ENCODE results near the gene ARHGAP26.

Gene ARHGAP26

GRCh38 chr5:142785206-142785605, 15.0 kb downstream of the ARHGAP26 start:
- no peak for DNase-seq (ENCODE audit: low spot score)

- no peak for DNase-seq (ENCODE audit: low spot score)
Measured at GRCh38 chr5:142789206-142789605, 19.0 kb downstream of the ARHGAP26 start.

- no peak for DNase-seq (ENCODE audit: low spot score)
Measured at GRCh38 chr5:142792012-142792864, 22.1 kb downstream of the ARHGAP26 start.

- no peak for DNase-seq (ENCODE audit: low spot score)
Measured at GRCh38 chr5:142792865-142793232, 22.7 kb downstream of the ARHGAP26 start.

GRCh38 chr5:142794537-142794936, 24.4 kb downstream of the ARHGAP26 start:
- DNase-seq (ENCODE audit: low spot score): no peak

GRCh38 chr5:142795251-142795650, 25.1 kb downstream of the ARHGAP26 start:
- DNase-seq (ENCODE audit: low spot score): no peak

- DNase-seq (ENCODE audit: low spot score): no peak
Measured at GRCh38 chr5:142796492-142797109, 26.4 kb downstream of the ARHGAP26 start.

GRCh38 chr5:142797420-142797819, 27.2 kb downstream of the ARHGAP26 start:
- DNase-seq (ENCODE audit: low spot score): no peak

GRCh38 chr5:142798099-142798770, 28.1 kb downstream of the ARHGAP26 start:
- peak; percentile 81 for DNase-seq (ENCODE audit: low spot score)

GRCh38 chr5:142800776-142801494, 30.8 kb downstream of the ARHGAP26 start:
- DNase-seq (ENCODE audit: low spot score): no peak

GRCh38 chr5:142801495-142801871, 31.3 kb downstream of the ARHGAP26 start:
- DNase-seq (ENCODE audit: low spot score): no peak

GRCh38 chr5:142803428-142804125, 33.4 kb downstream of the ARHGAP26 start:
- DNase-seq (ENCODE audit: low spot score): no peak

- no peak for DNase-seq (ENCODE audit: low spot score)
Measured at GRCh38 chr5:142805339-142805738, 35.2 kb downstream of the ARHGAP26 start.

GRCh38 chr5:142806841-142807267, 36.7 kb downstream of the ARHGAP26 start:
- no peak for DNase-seq (ENCODE audit: low spot score)

GRCh38 chr5:142807372-142807911, 37.3 kb downstream of the ARHGAP26 start:
- DNase-seq (ENCODE audit: low spot score): peak; percentile 45

GRCh38 chr5:142808878-142809598, 38.9 kb downstream of the ARHGAP26 start:
- peak; percentile 45 for DNase-seq (ENCODE audit: low spot score)

GRCh38 chr5:142810081-142810480, 39.9 kb downstream of the ARHGAP26 start:
- no peak for DNase-seq (ENCODE audit: low spot score)

- DNase-seq (ENCODE audit: low spot score): peak; percentile 44
Measured at GRCh38 chr5:142810743-142811290, 40.6 kb downstream of the ARHGAP26 start.

GRCh38 chr5:142811866-142812557, 41.8 kb downstream of the ARHGAP26 start:
- DNase-seq (ENCODE audit: low spot score): no peak

GRCh38 chr5:142813220-142813619, 43.0 kb downstream of the ARHGAP26 start:
- no peak for DNase-seq (ENCODE audit: low spot score)
